ENCODE measurements around the gene OSTN. TPM values are rescaled to one million over a fixed set of nuclear protein-coding genes. Genes with fewer than 3 reads are reported as not detected.

The OSTN gene
- total and polyA plus RNA-seq, 2 donors (not counting 3 experiments of a cell fraction or from before 2014, with no cell fraction given), result not detected

DNA sequence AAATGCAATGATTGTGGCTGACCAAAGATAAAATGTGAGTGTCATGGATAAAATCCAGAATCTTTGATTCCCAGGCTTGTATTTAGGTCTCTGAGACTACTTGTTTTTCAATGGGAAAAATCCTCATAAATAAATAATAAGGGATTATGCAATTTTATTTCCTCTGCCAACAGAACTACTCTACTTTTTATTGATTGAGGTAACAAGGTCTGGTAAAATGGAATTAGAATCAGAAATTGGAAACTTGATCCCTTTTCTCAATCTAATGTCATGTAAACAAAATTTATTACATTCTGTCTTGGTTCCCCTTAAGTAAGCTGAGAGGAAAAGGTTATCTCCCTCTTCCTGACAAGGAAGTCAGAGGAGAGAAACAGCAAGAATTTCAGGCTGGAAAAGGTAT is 81.8 kb downstream of the OSTN start:
- Histone ChIP-seq H3K4me2 (ENCODE audit: insufficient read depth, low read length) (no peak overlapping the region), H3K27me3 (ENCODE audit: control insufficient read depth in 2 of 2, insufficient read depth in 2 of 2, low read length in 2 of 2) (no peaks in the 10 kb centered on the region), H2AFZ (ENCODE audit: low read depth, low read length) (no peak overlapping the region), H3K27ac (ENCODE audit: insufficient read depth, low read depth, low read length) (no peak overlapping the region), H4K20me1 (replicated peaks; ENCODE audit: control insufficient read depth, extremely low read depth, insufficient read depth, low read length) (no peaks in the 10 kb centered on the region), H3K4me1 (ENCODE audit: control insufficient read depth, extremely low read depth, insufficient read depth, low read length) (no peaks in the 10 kb centered on the region), H3K36me3 (ENCODE audit: control insufficient read depth in 2 of 2, extremely low read depth in 1 of 2, insufficient read depth in 2 of 2, low read length in 2 of 2) (no peaks in the 10 kb centered on the region), H3K9me3 (replicated peaks; ENCODE audit: control insufficient read depth, insufficient read depth, low read length) (no peaks in the 10 kb centered on the region), H3K4me3 (replicated peaks in 1 of 3; ENCODE audit: insufficient read depth in 1 of 3, low read depth in 1 of 3, low read length in 3 of 3) (no peak overlapping the region), H3K9me1 (replicated peaks; ENCODE audit: control insufficient read depth, extremely low read depth, insufficient read depth, low read length) (no peaks in the 10 kb centered on the region), H3K79me2 (ENCODE audit: control insufficient read depth, insufficient read depth, low read length) (no peaks in the 10 kb centered on the region), H3K9ac (replicated peaks; ENCODE audit: extremely low read depth, insufficient read depth, low read length) (no peak overlapping the region)
- no TSS peak for BruUV-seq (replicated peaks)
- intact Hi-C loops (cut with micrococcal nuclease), result no loop called here
- TF ChIP-seq EZH2 (IDR thresholded peaks at IDR 0.05; ENCODE audit: borderline replicate concordance, low read depth, low read length, severe bottlenecking), result no peak
- TF ChIP-seq MYC (IDR thresholded peaks at IDR 0.05; ENCODE audit: low read depth, low read length), result no peak
- no peak for TF ChIP-seq FOS (IDR thresholded peaks at IDR 0.05; ENCODE audit: borderline replicate concordance, insufficient read depth, low read length)
- no peak for TF ChIP-seq MAX (IDR thresholded peaks at IDR 0.05; ENCODE audit: insufficient read depth, insufficient read length)
- TF ChIP-seq POLR2A (IDR thresholded peaks at IDR 0.05; ENCODE audit: low read depth, low read length), result no peak
- no peak for TF ChIP-seq GATA2 (IDR thresholded peaks at IDR 0.05; ENCODE audit: insufficient read depth, insufficient read length, low read depth, low read length)
- no peak for TF ChIP-seq JUN (IDR thresholded peaks at IDR 0.05; ENCODE audit: borderline replicate concordance, insufficient read depth, insufficient read length, low read depth)
- TF ChIP-seq CTCF (IDR thresholded peaks at IDR 0.05; ENCODE audit: extremely low read depth in 1 of 2, insufficient read depth in 1 of 2, low read depth in 1 of 2, low read length in 2 of 2), result no peak
- no peak for TF ChIP-seq POLR2AphosphoS5 (IDR thresholded peaks at IDR 0.05; ENCODE audit: insufficient read depth, low read depth, low read length)
- ChIA-PET CTCF (no interaction called here), POLR2A (no interaction called here)
- DNase-seq (ENCODE audit: low read depth, low spot score) (no peak), FAIRE-seq (no peak)
- dilution Hi-C loops (cut with MboI; ENCODE audit: extremely low pct_ligation_motif_present, low sequenced_read_pairs), result no loop called here

Measured in endothelial cell of umbilical vein (primary cell).